Left lung (tissue), 10 donors: ENCODE data around the gene ITIH5. TPM values are rescaled to one million over a fixed set of nuclear protein-coding genes. Genes with fewer than 3 reads are reported as not detected.

Experiments
- ATAC-seq: fragments of 200-7000 bp; cut with Tn5 transposase; one replicate; pipeline ENCODE4 v1.9.1; 2020; ENCODE audit warnings: moderate library complexity
- DNase-seq, 4 donors: peaks; one replicate each; pipeline ENCODE4 v3.0.0-alpha.2; 2013 to 2020
- H3K27ac ChIP-seq, 2 donors: fragments of 200-600 bp; sonication (generic) in 1 of 2; one replicate each; pipeline versions ENCODE4 v1.5.0 to v1.8.0; 2020 to 2021
- H3K27me3 ChIP-seq, 2 donors: fragments of 200-600 bp; sonication (generic) in 1 of 2; one replicate each; pipeline versions ENCODE4 v1.5.0 to v1.8.0; 2020 to 2021
- H3K36me3 ChIP-seq, 2 donors: fragments of 200-600 bp; sonication (generic) in 1 of 2; one replicate each; pipeline versions ENCODE4 v1.5.0 to v1.8.0; 2020 to 2021
- H3K4me1 ChIP-seq, 2 donors: fragments of 200-600 bp; one replicate each; pipeline ENCODE4 v1.8.0; 2021
- H3K4me3 ChIP-seq, 2 donors: fragments of 200-600 bp; sonication (generic) in 1 of 2; one replicate each; pipeline versions ENCODE4 v1.5.0 to v1.8.0; 2020 to 2021; ENCODE audit warnings: mild to moderate bottlenecking in 1 of 2
- H3K9me3 ChIP-seq, 2 donors: fragments of 200-600 bp; sonication (generic) in 1 of 2; one replicate each; pipeline versions ENCODE4 v1.5.0 to v1.8.0; 2020 to 2021
- intact Hi-C, 2 donors: fragments of 100-400 bp; cut with DNase I; formaldehyde crosslinking; loops; one replicate each; pipeline versions ENCODE4 v1.11.2 to v1.14.2; 2022
- polyA plus RNA-seq, 6 donors: library from polyadenylated mRNA; unstranded; fragments of 120-200 nt; gene quantifications; one replicate each; pipeline ENCODE4 v1.2.1, GENCODE V29; 2013; ENCODE audit not compliant: insufficient read length in 6 of 6
- total RNA-seq, 2 donors: library from RNA; stranded (reverse); fragmentation: NEBNext Ultra II Directional; extraction: Animal tissue kit (Norgen Biotek cat#: 25700); gene quantifications; one replicate each; pipeline ENCODE4 v1.2.1, GENCODE V29; 2021
- TF ChIP-seq, protein P1 (sequence below), 2 donors: fragments of 200-600 bp; sonication (generic) in 1 of 2; IDR thresholded peaks; one replicate each; pipeline versions ENCODE4 v1.5.0 to v1.8.0; 2021; ENCODE audit warnings: antibody characterized with exemption in 2 of 2
- donor health status: DM: no; HTN: yes; CAD: no.
- donor health status: DM: no; HTN: no; CAD: no.

The ITIH5 gene
- total and polyA plus RNA-seq, 8 donors: 7.0 to 40.7 (median 29.9) TPM

- no peaks in the 10 kb centered on the region for H3K9me3 ChIP-seq
- intact Hi-C loops: no loop called here
- ATAC-seq (no peak), DNase-seq (no peak)
- H3K4me1 ChIP-seq: no peaks in the 10 kb centered on the region
- no peak overlapping the region for H3K27ac ChIP-seq
- TF ChIP-seq, protein P1, sequence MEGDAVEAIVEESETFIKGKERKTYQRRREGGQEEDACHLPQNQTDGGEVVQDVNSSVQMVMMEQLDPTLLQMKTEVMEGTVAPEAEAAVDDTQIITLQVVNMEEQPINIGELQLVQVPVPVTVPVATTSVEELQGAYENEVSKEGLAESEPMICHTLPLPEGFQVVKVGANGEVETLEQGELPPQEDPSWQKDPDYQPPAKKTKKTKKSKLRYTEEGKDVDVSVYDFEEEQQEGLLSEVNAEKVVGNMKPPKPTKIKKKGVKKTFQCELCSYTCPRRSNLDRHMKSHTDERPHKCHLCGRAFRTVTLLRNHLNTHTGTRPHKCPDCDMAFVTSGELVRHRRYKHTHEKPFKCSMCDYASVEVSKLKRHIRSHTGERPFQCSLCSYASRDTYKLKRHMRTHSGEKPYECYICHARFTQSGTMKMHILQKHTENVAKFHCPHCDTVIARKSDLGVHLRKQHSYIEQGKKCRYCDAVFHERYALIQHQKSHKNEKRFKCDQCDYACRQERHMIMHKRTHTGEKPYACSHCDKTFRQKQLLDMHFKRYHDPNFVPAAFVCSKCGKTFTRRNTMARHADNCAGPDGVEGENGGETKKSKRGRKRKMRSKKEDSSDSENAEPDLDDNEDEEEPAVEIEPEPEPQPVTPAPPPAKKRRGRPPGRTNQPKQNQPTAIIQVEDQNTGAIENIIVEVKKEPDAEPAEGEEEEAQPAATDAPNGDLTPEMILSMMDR (IDR thresholded peaks at IDR 0.05): no peak
- no peaks in the 10 kb centered on the region for H3K27me3 ChIP-seq
- no peak overlapping the region for H3K4me3 ChIP-seq
- H3K36me3 ChIP-seq: no peaks in the 10 kb centered on the region
Observed at GRCh38 chr10:7589748-7590147, 77.0 kb downstream of the ITIH5 start.

DNA sequence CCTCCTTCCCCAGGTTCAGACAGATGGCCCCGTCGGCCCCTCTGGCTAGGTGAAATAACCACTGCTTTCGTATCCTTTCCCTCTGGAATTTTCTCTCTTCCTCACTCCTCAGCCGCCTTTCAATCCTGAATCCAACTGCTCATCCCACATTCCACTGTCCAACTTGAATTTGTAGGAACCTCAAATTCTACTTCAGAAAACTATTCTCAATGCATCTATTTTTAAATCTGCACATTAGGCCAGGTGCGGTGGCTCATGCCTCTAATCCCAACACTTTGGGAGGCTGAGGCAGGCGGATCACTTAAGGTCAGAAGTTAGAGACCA lies 78.9 kb downstream of the ITIH5 start:
- Histone ChIP-seq H3K4me1 (no peaks in the 10 kb centered on the region), H3K27ac (no peak overlapping the region), H3K27me3 (no peaks in the 10 kb centered on the region), H3K9me3 (no peaks in the 10 kb centered on the region), H3K36me3 (no peaks in the 10 kb centered on the region), H3K4me3 (no peak overlapping the region)
- DNase-seq (no peak), ATAC-seq (no peak)
- intact Hi-C loops: no loop called here
- TF ChIP-seq, protein P1 (IDR thresholded peaks at IDR 0.05): no peak

- intact Hi-C loops: no loop called here
- Histone ChIP-seq H3K36me3 (no peaks in the 10 kb centered on the region), H3K27me3 (no peaks in the 10 kb centered on the region), H3K4me3 (no peak overlapping the region), H3K4me1 (no peaks in the 10 kb centered on the region), H3K9me3 (no peaks in the 10 kb centered on the region), H3K27ac (no peak overlapping the region)
- TF ChIP-seq, protein P1 (IDR thresholded peaks at IDR 0.05): no peak
- ATAC-seq (no peak), DNase-seq (no peak)
Observed at GRCh38 chr10:7587168-7587864, 79.5 kb downstream of the ITIH5 start.

DNA sequence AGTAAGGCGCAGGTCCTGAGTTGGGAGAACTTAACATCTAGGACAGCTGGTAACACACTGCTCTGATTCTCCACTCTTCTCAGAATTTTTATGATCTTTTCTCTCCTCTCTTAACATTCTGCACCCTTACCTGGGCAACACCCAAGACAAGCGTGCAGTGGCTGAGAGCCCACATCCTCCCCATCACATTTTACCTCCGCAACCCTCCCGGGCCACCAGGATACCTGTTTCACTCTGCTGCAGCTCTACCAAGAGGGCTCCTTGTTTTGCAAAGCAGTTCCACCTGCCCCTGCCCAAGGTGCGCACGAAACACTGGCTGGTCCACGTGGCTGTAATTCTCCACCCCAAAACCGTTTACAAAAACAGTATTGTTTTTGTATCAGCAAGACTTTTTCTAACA lies 81.5 kb downstream of the ITIH5 start:
- H3K27ac ChIP-seq: no peak overlapping the region
- H3K4me3 ChIP-seq: no peak overlapping the region
- H3K36me3 ChIP-seq: no peaks in the 10 kb centered on the region
- H3K9me3 ChIP-seq: no peaks in the 10 kb centered on the region
- no peak for DNase-seq
- intact Hi-C loops: no loop called here
- H3K4me1 ChIP-seq: no peaks in the 10 kb centered on the region
- TF ChIP-seq, protein P1 (IDR thresholded peaks at IDR 0.05): no peak
- no peaks in the 10 kb centered on the region for H3K27me3 ChIP-seq
- no peak for ATAC-seq

DNA sequence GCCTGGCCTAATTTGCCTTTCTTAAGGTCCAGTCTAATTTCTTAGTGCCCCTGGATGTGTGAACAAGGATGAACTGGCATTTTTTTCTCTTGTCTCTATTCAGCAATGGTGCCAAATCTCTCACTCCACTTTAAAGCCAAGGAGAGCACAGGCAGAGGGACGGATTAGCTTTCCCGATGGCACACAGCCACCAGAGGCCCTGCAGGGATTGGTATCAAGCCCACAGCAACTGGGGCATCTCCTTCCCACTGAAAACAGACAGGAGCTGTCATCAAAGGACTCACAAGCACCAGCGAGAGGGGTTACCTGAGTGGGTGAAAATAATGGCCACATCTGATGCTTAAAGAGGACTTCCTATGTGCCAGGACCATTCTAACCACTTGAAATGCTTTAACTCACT lies 83.1 kb downstream of the ITIH5 start:
- TF ChIP-seq, protein P1 (IDR thresholded peaks at IDR 0.05): no peak
- Histone ChIP-seq H3K27me3 (no peaks in the 10 kb centered on the region), H3K9me3 (no peaks in the 10 kb centered on the region), H3K27ac (no peak overlapping the region), H3K36me3 (no peaks in the 10 kb centered on the region), H3K4me1 (no peaks in the 10 kb centered on the region), H3K4me3 (no peak overlapping the region)
- DNase-seq (no peak), ATAC-seq (no peak)
- intact Hi-C loops: no loop called here
